Glutamatergic neuron (in vitro differentiated cells): Measurements from ENCODE around the gene RPS6KA2. TPM values are rescaled to one million over a fixed set of nuclear protein-coding genes. Genes with fewer than 3 reads are reported as not detected.

Source experiments
- DNase-seq: peaks from one replicate; pipeline ENCODE4 v3.0.0; 2022
- H3K27ac Mint-ChIP-seq: one replicate; pipeline ENCODE4 v1.8.0; 2020; ENCODE audit warnings: mild to moderate bottlenecking, mixed read lengths, inconsistent platforms; ENCODE audit not compliant: unreplicated experiment
- H3K27me3 Mint-ChIP-seq: one replicate; pipeline ENCODE4 v1.8.0; 2020; ENCODE audit warnings: mild to moderate bottlenecking, moderate library complexity, mixed read lengths, inconsistent platforms; ENCODE audit not compliant: unreplicated experiment
- H3K36me3 Mint-ChIP-seq: one replicate; pipeline ENCODE4 v1.8.0; 2020; ENCODE audit warnings: mild to moderate bottlenecking, mixed read lengths, inconsistent platforms; ENCODE audit not compliant: unreplicated experiment
- H3K4me1 Mint-ChIP-seq: one replicate; pipeline ENCODE4 v1.8.0; 2020; ENCODE audit warnings: mild to moderate bottlenecking, low read depth, mixed read lengths, inconsistent platforms; ENCODE audit not compliant: unreplicated experiment
- H3K4me3 Mint-ChIP-seq: one replicate; pipeline ENCODE4 v1.8.0; 2020; ENCODE audit warnings: mild to moderate bottlenecking, mixed read lengths, inconsistent platforms; ENCODE audit not compliant: unreplicated experiment
- H3K9me3 Mint-ChIP-seq: one replicate; pipeline ENCODE4 v1.8.0; 2020; ENCODE audit warnings: mild to moderate bottlenecking, moderate library complexity, mixed read lengths, inconsistent platforms; ENCODE audit not compliant: unreplicated experiment
- total RNA-seq: library from RNA; stranded (reverse); fragmentation: NEBNext Ultra II Directional; extraction: Animal tissue kit (Norgen Biotek cat#: 25700); gene quantifications from one replicate; pipeline ENCODE4 v1.2.1, GENCODE V29; 2021; ENCODE audit not compliant: unreplicated experiment
- TF ChIP-seq, protein P1 (sequence below): fragments of 200-600 bp; sonication (generic); IDR thresholded peaks from one replicate; pipeline ENCODE4 v1.5.0; 2021; ENCODE audit not compliant: partially characterized antibody, unreplicated experiment

The RPS6KA2 gene
- total RNA-seq, 1 donor from 2014 or later = 109 TPM

DNA sequence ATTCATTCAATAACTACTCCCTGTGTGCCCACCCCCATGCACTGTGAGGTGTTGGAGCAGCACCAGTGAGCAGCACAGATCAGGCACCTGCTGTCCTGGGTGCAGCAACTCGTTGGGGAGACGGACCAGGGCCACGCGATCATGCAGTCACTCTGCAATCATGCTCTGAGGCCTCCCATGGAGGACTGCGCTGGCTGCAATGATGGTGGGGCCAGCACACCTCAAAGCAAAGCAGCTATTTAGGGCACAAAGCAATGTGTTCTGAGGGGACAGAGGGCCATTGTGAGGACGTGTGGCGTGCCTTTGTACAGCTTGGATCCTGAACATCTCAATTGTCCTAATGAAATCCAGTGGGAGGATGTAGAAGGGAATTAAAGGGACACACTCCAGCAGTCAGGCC lies 203.3 kb downstream of the RPS6KA2 start:
- Mint-ChIP-seq H3K4me1 (peaks cover 22% of the 10 kb centered on the region), H3K9me3 (peaks cover 4% of the 10 kb centered on the region)
- no peak for DNase-seq

DNA sequence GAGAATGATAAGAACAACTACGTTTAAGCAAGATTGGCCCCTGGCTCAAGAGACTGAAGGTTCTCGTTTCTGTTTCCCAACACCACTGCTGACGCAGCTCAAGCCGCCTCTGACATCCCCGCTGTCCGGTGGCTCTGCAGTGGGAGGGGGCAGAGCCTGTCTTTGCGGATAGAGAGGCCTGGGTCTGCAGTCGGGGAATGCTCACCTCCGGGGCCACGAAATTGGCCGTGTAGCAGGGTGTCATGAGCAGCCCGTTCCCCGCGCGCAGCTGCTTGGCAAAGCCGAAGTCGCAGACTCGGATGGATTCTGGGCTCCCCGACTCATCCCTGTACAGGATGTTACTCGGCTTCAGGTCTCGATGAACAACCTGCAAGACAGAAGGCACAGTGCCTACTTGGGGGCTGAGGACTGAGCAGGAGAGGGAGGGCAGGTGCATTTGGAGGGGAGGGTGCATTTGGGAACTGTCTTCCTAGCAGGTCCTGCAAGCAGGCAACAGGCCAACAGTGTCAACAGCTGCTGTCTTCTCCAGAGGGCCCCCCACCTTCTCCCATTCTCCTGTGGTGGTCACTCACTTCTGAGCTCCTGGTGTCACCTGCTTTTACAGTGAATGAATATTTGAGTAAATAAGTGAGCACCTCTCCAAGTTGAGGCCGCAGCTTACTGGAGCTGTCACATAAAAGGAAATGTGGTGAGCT lies 203.9 kb downstream of the RPS6KA2 start:
- Mint-ChIP-seq H3K27me3 (no peaks in the 10 kb centered on the region), H3K4me1 (peaks cover 22% of the 10 kb centered on the region), H3K27ac (no peak overlapping the region), H3K4me3 (no peak overlapping the region), H3K9me3 (peaks cover 3% of the 10 kb centered on the region), H3K36me3 (no peaks in the 10 kb centered on the region)
- DNase-seq = no peak
- TF ChIP-seq, protein P1, sequence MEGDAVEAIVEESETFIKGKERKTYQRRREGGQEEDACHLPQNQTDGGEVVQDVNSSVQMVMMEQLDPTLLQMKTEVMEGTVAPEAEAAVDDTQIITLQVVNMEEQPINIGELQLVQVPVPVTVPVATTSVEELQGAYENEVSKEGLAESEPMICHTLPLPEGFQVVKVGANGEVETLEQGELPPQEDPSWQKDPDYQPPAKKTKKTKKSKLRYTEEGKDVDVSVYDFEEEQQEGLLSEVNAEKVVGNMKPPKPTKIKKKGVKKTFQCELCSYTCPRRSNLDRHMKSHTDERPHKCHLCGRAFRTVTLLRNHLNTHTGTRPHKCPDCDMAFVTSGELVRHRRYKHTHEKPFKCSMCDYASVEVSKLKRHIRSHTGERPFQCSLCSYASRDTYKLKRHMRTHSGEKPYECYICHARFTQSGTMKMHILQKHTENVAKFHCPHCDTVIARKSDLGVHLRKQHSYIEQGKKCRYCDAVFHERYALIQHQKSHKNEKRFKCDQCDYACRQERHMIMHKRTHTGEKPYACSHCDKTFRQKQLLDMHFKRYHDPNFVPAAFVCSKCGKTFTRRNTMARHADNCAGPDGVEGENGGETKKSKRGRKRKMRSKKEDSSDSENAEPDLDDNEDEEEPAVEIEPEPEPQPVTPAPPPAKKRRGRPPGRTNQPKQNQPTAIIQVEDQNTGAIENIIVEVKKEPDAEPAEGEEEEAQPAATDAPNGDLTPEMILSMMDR = no peak

More for the DNA sequence above, 203.3 kb downstream of the RPS6KA2 start:
- Mint-ChIP-seq H3K4me3 (no peak overlapping the region), H3K36me3 (no peaks in the 10 kb centered on the region), H3K27me3 (no peaks in the 10 kb centered on the region), H3K27ac (no peak overlapping the region)
- TF ChIP-seq, protein P1 = no peak

DNA sequence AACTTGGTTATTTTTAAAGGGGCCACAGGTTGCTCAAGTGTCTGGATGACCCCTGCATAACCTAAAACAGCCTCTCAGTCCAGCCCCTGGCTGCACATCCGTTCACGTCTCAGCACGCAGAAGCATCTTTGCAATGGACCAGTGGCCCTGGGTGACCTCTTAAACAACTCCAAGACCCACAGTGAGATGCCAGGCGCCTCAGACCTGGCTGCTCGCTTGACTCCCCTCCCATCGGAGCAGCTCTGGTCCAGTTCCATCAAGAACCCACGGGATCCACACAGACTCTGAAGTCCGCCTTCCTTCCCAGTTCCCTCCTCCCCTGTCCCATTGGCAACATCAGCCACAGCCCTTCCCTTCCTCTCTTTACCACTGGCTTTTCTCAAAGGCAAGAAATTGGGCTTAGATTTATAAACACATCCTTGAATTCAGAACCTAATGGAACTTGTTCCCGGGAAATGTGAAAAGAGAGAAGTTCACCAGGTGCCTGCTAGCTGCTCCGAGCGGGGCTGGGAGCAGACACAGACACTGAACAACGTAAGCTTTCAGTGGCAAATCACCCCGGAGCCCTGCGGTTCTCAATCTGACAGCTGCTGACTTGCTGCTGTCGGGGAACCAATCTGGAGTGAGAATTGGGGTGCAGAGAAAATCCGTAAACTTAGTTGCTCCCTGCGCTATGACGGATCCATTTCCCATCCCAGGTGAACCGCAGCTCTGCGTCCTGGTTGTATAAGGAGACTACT lies 204.7 kb downstream of the RPS6KA2 start:
- Mint-ChIP-seq H3K27me3 (no peaks in the 10 kb centered on the region), H3K4me3 (peak overlapping the region; percentile 18), H3K9me3 (peaks cover 3% of the 10 kb centered on the region), H3K4me1 (peaks cover 24% of the 10 kb centered on the region), H3K27ac (no peak overlapping the region), H3K36me3 (no peaks in the 10 kb centered on the region)
- TF ChIP-seq, protein P1 = no peak
- DNase-seq = no peak

DNA sequence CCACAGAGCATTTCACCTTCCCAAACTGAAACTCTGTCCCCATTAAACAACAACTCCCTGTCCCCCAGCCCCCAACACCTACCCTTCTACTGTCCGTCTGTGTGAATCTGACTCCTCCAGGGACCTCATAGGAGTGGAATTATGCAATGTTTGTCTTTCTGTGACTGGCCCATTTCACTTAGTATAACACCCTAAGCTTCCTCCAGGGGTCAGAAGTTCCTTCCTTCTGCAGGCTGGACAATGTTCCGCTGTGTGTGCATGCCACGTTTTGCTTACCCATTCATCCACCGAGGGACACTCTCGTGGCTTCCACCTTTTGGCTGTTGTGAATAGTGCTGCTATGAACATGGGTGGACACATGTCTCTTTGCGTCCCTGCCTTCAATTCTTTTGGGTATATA lies 206.7 kb downstream of the RPS6KA2 start:
- TF ChIP-seq, protein P1 = no peak
- Mint-ChIP-seq H3K9me3 (peaks cover 14% of the 10 kb centered on the region), H3K27ac (peak overlapping the region; percentile 26), H3K27me3 (peaks cover 9% of the 10 kb centered on the region), H3K4me1 (peaks cover 28% of the 10 kb centered on the region), H3K36me3 (peaks cover 16% of the 10 kb centered on the region), H3K4me3 (no peak overlapping the region)
- DNase-seq = no peak

DNA sequence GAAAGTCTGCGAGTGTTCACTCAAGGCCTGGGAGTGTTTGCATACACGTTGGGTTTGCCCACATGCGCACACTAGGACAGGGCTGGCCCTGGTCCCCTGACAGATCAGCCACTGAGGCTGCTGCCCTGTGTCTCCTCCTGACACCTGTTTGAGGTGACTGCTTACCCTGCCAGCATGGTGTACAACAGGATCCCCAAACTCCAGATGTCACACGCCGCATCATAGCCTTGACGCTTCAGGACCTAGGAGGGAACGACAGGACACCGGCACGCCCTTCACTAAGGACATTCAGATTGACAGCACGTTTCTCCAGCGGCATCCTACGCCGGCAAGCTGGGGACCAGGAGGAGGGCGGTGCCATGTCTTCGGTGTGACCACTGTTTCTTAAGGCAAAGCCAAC lies 207.3 kb downstream of the RPS6KA2 start:
- Mint-ChIP-seq H3K9me3 (peaks cover 14% of the 10 kb centered on the region), H3K4me1 (peaks cover 28% of the 10 kb centered on the region), H3K27ac (no peak overlapping the region), H3K36me3 (peaks cover 20% of the 10 kb centered on the region), H3K27me3 (peaks cover 9% of the 10 kb centered on the region), H3K4me3 (no peak overlapping the region)
- TF ChIP-seq, protein P1 = no peak
- DNase-seq = no peak
